AG04450 (cell line): ENCODE results near the gene LGMN. TPM values are rescaled to one million over a fixed set of nuclear protein-coding genes. Genes with fewer than 3 reads are reported as not detected.
A peak's percentile ranks its signal among the peaks of the same experiment; 100 is the strongest.
"Not testable (repeated sequence)": the region's sequence is repeated elsewhere in the genome, so short reads cannot be mapped to it uniquely, and the experiment has no call there.

Source experiments
- CTCF ChIA-PET: fragments of 300-600, 350-600 bp; formaldehyde crosslinking; extraction: SDS; loops from one replicate; lab custom pipeline; 2022; ENCODE audit warnings: antibody characterized with exemption, inconsistent platforms; lab: Charles Lee
- POLR2A ChIA-PET: fragments of 350-600 bp; formaldehyde crosslinking; extraction: SDS; loops from one replicate; lab custom pipeline; 2021; ENCODE audit warnings: antibody characterized with exemption, inconsistent platforms; lab: Yijun Ruan, JAX
- DNase-seq: peaks from one replicate; pipeline ENCODE4 v3.0.0-alpha.2; 2011; ENCODE audit warnings: low read depth, low spot score
- H3K27ac ChIP-seq: one replicate; pipeline ENCODE4 v1.5.1; 2012; ENCODE audit warnings: low read depth, low read length, control low read depth
- H3K27me3 ChIP-seq: one replicate; pipeline ENCODE4 v1.6.0; 2012; ENCODE audit warnings: low read length; ENCODE audit not compliant: control insufficient read depth, insufficient read depth
- H3K4me3 ChIP-seq: 2 replicates; pipeline ENCODE4 v1.5.1; 2011; ENCODE audit warnings: mild to moderate bottlenecking, low read depth, low read length, control low read depth
- H3K9me3 ChIP-seq: 2 replicates; pipeline ENCODE4 v1.5.1; 2012; ENCODE audit warnings: low read length; ENCODE audit not compliant: control insufficient read depth, insufficient read depth
- CTCF ChIP-seq: IDR thresholded peaks from 2 replicates; pipeline ENCODE4 v1.5.1; 2011; ENCODE audit warnings: low read depth, low read length, control low read depth, inconsistent platforms
- polyA plus RNA-seq: library from polyadenylated mRNA; depleted of rRNA; stranded (reverse); fragments of >200 nt; gene quantifications from 2 replicates; pipeline ENCODE4 v1.2.3, GENCODE V29; 2011

LGMN gene
- polyA plus RNA-seq, 1 experiment = 21.8 TPM

- peak; percentile 72 for DNase-seq
- peak overlapping the region; percentile 98 for H3K27ac ChIP-seq
- ChIA-PET POLR2A (interaction anchor here (0.5 to 1.3 kb wide), 4 partner anchors 37 to 1248 kb away, joined by 3 to 6 read pairs (median 4); partner anchors contain the start of gene LGMN), CTCF (interaction anchor here (0.7 to 7.6 kb wide), 3 partner anchors 72 to 105 kb away, joined by 3 to 164 read pairs (median 46); no protein-coding TSS in a partner anchor)
- H3K27me3 ChIP-seq = no peaks in the 10 kb centered on the region
- H3K4me3 ChIP-seq = 0 out of 2 replicates have a peak overlapping the region, but pooled peaks have one; percentile 5
- peak; percentile 45 for TF ChIP-seq CTCF
- H3K9me3 ChIP-seq = no peaks in the 10 kb centered on the region; the same call in 1 of the 2 replicates
Measured at GRCh38 chr14:92785667-92786426, 37.4 kb upstream of the LGMN start.

GRCh38 chr14:92783813-92784431 is 35.5 kb upstream of the LGMN start:
- TF ChIP-seq CTCF = peak; percentile 62
- POLR2A ChIA-PET = interaction anchor here (1.6 kb wide), 1 partner anchor 97 kb away, joined by 3 read pairs; no protein-coding TSS in a partner anchor
- Histone ChIP-seq H3K9me3 (no peaks in the 10 kb centered on the region), H3K27me3 (no peaks in the 10 kb centered on the region), H3K4me3 (no peak overlapping the region), H3K27ac (no peak overlapping the region)
- CTCF ChIA-PET = interaction anchor here (0.6 to 7.6 kb wide), 20 partner anchors 10 to 649 kb away, joined by 3 to 164 read pairs (median 5); partner anchors contain the start of gene GOLGA5
- peak; percentile 30 for DNase-seq

- H3K27me3 ChIP-seq = peaks cover 2% of the 10 kb centered on the region
- POLR2A ChIA-PET = no interaction called here
- CTCF ChIA-PET = interaction anchor here (0.9 to 7.6 kb wide), 2 partner anchors 66 to 94 kb away, joined by 4 to 164 read pairs; no protein-coding TSS in a partner anchor
- H3K9me3 ChIP-seq = no peaks in the 10 kb centered on the region
- no peak overlapping the region for H3K4me3 ChIP-seq
- TF ChIP-seq CTCF = no peak
- H3K27ac ChIP-seq = no peak overlapping the region
- no peak for DNase-seq
Measured at GRCh38 chr14:92781350-92781749, 32.9 kb upstream of the LGMN start.

GRCh38 chr14:92780444-92781232 is 32.2 kb upstream of the LGMN start:
- Histone ChIP-seq H3K4me3 (no peak overlapping the region), H3K9me3 (no peaks in the 10 kb centered on the region), H3K27me3 (peaks cover 2% of the 10 kb centered on the region), H3K27ac (no peak overlapping the region)
- POLR2A ChIA-PET = no interaction called here
- CTCF ChIA-PET = interaction anchor here (0.9 to 7.6 kb wide), 2 partner anchors 65 to 93 kb away, joined by 4 to 164 read pairs; no protein-coding TSS in a partner anchor
- no peak for TF ChIP-seq CTCF
- no peak for DNase-seq

GRCh38 chr14:92778868-92779565 is 30.6 kb upstream of the LGMN start:
- H3K27ac ChIP-seq, POLR2A ChIA-PET: not testable (repeated sequence)

GRCh38 chr14:92775292-92775691 is 26.9 kb upstream of the LGMN start:
- POLR2A ChIA-PET, H3K4me3 ChIP-seq, DNase-seq, H3K27me3 ChIP-seq, H3K9me3 ChIP-seq, H3K27ac ChIP-seq: not testable (repeated sequence)
- CTCF ChIA-PET = interaction anchor here (2.2 kb wide), 1 partner anchor 89 kb away, joined by 11 read pairs; no protein-coding TSS in a partner anchor

More at GRCh38 chr14:92778868-92779565, 30.6 kb upstream of the LGMN start:
- not testable (repeated sequence) for H3K27me3 ChIP-seq, H3K4me3 ChIP-seq, H3K9me3 ChIP-seq, DNase-seq
- CTCF ChIA-PET = interaction anchor here (7.6 kb wide), 1 partner anchor 92 kb away, joined by 164 read pairs; no protein-coding TSS in a partner anchor
